GM10847 (cell line): Measurements from ENCODE around the gene NCR3LG1.

Experiments used
- POLR2A ChIP-seq: IDR thresholded peaks from 2 replicates; pipeline ENCODE4 v1.6.1; 2011; ENCODE audit not compliant: insufficient read length; ENCODE audit errors: extremely low read depth

NCR3LG1 gene

DNA sequence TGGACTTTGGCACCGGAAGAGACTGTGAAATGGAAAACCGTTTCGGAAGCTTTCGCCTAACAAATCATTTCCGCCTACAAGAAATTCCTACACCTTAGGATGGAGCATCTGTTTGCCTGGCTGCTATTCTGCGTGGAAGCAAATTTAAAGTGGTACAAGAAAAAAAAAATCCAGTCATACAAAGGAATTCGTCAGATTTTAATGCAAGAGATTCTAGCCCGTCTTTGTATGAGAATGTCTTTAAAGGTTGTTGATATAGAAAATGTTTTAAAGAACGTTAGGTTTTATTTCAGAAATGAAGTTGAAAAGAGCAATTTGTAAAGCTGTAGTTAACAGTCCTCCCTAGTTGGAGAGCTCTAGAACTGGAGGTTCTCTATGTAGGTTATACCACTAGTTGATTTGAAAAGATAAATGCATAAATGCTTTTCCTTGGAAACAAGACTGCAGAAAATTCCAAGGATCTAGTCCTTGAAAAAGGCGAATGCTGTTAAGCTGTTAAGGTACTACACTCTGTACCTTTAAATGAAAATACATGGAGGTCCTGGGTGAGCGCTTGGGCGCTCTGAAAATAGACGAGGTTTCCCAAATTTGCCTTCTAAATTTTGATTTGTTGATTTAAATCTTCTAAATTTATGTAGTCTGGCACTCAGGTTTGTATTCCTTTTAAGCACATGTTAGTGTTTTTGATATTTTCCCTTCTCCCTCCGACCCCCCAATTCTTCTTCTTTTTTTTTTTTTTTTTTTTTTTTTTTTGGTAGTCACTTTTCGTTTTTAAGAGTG lies 2.4 kb downstream of the NCR3LG1 start:
- TF ChIP-seq POLR2A, result no peak

GRCh38 chr11:17354601-17354991 lies 3.0 kb downstream of the NCR3LG1 start:
- TF ChIP-seq POLR2A, result no peak

- no peak for TF ChIP-seq POLR2A
Measured at GRCh38 chr11:17366495-17366894, 14.9 kb downstream of the NCR3LG1 start.

DNA sequence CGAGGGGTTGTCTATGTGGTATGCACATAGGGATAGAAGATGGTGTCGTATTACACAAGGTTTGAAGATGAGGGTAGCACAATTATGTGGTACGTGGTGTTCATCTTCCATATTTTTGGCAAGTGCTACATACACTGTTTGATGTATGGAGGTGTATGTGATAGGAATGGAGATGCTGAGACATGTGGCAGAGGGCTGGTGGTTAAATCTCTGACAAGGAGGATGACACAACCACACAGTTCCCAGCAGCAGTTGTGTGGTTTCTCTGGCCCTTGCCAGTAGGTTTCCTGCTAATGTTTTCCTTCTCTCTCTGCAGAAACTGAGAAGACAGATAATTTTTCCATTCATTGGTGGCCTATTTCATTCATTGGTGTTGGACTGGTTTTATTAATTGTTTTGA lies 17.0 kb downstream of the NCR3LG1 start:
- no peak for TF ChIP-seq POLR2A

GRCh38 chr11:17369094-17369493 lies 17.5 kb downstream of the NCR3LG1 start:
- no peak for TF ChIP-seq POLR2A

DNA sequence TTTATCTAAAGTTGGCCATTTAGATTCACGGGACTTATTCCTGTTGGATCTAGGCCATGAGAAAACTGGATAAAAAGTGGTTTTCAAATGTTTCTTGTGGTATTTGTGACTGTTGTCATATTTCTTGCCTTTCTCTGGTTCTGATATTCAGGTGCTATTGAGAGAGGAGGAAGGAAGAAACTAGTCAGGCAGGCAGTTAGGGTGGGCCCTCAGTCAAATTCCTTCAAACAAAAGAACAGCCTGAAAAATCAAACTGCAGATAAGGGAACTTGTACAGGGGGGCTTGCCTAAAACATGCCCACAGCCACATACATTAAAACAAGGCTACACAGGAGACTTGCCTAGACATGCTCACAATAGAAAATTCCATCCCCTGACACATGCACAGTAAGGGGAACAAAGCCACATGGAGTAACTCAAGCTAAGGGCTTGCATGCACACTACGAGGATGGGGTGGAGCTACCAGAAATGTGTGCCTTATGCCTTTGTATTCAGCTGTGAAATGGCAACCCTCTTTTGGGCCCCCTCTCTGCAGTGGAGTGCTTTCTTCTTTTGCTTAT lies 18.2 kb downstream of the NCR3LG1 start:
- no peak for TF ChIP-seq POLR2A

DNA sequence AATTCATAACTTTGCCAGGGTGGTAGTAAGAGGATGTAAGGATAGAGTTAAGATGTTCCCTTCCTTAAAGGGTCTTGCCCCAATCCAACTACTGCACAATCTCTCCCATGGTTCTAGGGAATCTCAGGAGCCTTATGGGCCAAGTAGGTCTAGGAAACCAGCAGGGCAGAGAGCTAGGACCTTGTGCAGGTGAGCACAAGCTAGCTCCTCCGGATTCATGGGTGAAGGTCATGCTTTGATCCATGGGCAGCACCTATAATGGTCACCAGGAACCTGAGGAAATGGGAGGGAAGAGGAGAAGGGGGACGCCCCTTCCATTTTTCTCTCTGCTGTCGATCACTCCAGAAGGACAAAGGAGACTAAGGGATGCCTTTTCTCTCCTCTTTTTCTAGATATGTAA lies 20.0 kb downstream of the NCR3LG1 start:
- no peak for TF ChIP-seq POLR2A

DNA sequence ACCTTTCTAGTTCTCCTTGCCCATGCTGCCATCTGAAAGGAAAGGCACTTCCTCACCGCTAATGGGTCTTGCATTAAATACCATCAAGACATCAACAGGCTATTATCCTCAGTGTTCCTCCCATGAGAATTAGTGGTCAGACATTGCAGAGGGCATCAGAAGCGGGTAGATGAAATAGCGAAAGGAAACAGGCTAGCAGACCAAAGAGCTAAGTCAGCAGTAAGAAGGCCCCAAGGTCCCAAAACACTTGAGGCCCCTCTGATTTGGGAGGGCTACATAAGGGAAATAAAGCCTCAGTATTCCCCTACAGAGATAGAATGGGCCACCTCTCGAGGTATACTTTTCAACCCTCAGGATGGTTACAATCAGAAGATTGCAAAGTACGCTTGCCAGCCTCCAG lies 23.9 kb downstream of the NCR3LG1 start:
- no peak for TF ChIP-seq POLR2A

DNA sequence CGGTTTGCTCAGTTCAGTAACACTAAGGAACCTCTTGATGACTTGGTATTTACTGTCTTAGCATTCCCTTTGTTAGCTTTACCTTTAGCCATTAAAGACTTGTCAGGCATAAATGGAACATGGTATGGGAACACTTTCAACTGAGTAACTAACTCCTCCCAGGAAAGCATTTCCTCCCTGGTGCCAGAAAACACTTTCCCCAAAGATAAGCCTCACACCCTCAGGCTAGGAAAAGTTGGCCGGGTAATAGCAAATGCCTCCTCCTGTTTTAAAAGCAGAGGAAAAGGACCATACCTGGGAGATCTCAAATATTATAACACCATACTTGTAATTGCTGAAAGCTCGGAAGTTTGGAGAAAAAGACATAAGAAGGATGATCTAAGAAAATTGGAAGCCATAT lies 24.9 kb downstream of the NCR3LG1 start:
- no peak for TF ChIP-seq POLR2A

- TF ChIP-seq POLR2A, result no peak
Measured at GRCh38 chr11:17378655-17379054, 27.1 kb downstream of the NCR3LG1 start.

GRCh38 chr11:17379383-17380180 lies 28.0 kb downstream of the NCR3LG1 start:
- no peak for TF ChIP-seq POLR2A

- TF ChIP-seq POLR2A, result no peak
Measured at GRCh38 chr11:17381156-17381555, 29.6 kb downstream of the NCR3LG1 start.

DNA sequence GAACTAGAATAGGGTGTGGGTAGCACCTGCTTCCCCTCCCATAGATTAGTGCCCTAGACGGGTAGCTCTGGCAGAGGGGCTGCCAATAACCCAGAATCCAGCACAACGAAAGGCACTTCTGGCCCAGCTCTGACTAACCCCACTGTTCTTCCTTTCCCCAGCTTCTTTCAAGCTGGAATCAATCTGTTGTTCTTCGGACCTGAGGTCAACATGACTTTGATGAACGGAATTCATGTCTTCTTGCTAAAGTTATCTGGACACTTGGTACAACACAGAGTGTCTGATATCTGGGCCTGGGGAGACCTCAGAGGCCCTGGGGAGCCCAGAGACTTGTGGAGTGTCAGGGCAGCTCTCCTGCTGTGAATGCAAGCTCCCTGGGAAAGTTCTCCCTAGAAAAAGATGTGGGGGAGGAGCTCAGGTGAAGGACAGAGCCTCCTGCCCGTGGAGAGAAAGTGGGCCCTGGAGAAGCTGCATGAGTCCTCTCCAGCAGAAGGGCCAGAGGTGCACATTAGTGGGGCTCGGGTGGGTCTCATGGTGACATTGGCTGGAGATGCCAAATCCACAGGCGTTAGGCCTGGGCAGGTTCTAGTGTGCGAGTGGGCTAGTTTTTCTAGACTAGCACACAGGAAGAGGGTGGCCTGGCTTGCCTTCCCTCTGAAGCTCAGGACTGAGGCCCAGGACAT lies 30.6 kb downstream of the NCR3LG1 start:
- no peak for TF ChIP-seq POLR2A

GRCh38 chr11:17383461-17383860 lies 31.9 kb downstream of the NCR3LG1 start:
- no peak for TF ChIP-seq POLR2A

DNA sequence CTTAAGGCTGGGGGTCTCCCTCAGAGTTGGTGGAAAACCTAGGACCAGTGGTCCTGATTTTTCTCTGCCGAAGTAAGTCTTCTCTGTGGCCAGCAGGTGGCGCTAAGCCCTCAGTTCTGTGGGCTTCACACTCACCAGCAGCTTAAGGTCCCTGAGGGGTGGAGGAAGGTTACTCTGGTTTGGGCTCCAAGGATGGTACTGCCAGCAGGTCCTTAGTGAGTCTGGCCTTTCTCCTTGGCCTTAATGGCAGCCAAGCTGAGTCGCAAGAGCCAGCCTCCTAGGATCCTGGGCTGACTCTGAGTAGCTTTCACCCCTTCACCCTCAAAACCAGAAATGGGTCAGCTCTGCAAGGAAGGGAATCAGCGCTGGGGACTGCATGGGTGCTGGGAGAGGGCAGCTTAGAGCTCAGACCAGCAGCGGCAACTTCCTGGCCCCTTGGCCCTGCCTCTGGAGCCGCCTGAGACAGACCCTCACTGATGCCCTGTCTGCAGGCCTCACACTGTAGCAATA lies 32.5 kb downstream of the NCR3LG1 start:
- no peak for TF ChIP-seq POLR2A

GRCh38 chr11:17385492-17385891 lies 33.9 kb downstream of the NCR3LG1 start:
- TF ChIP-seq POLR2A, result no peak

DNA sequence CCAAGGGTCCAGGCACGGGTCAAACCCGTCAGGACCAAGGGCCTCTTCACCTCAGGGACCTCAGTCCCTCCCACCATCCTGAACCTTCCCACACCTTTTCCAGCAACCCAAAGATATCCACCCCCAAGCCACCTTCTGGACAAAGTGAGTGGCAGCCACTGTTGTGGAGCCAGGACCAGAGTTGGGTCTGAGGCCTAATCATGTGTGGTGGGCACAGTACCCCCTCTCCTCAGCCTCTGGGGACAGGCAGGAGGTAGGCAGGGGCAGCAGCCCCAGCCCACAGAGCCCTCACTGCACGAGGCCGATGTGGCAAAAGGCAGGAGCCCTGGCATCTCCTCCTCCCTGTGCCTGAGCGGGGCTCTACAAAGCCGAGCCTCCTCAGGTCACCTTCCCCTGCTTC lies 34.3 kb downstream of the NCR3LG1 start:
- no peak for TF ChIP-seq POLR2A
